DND-41 (cell line): ENCODE measurements around the gene FADS1.

Source experiments
- CTCF ChIP-seq: IDR thresholded peaks from 2 replicates; pipeline ENCODE4 v1.5.1; 2012; ENCODE audit warnings: borderline replicate concordance, low read length, moderate library complexity, mild to moderate bottlenecking; ENCODE audit not compliant: poor library complexity, severe bottlenecking; ENCODE audit errors: extremely low read depth
- EZH2 ChIP-seq: IDR thresholded peaks from 3 replicates; pipeline ENCODE4 v1.6.1; 2012; ENCODE audit warnings: borderline replicate concordance, low read depth, mild to moderate bottlenecking, moderate library complexity, low read length, inconsistent platforms; ENCODE audit not compliant: severe bottlenecking

DNA sequence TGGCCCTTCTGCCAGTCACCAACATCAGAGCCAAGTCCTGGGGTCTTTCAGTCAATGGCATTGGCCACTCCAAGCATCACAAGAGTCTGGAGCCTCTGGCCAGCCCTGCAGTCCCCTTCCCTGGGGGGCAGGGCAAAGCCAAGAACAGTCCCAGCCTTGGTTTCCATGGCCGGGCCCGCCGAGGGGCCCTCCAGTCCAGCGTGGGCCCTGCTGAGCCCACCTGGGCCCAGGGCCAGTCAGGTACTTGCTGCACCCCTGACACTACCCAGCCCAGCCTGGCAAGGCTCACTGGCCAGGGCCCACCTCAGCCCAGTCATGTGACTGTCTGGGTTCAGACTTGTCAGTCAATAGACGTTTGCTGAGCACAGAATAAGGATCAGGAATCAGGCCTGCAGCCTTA is 35.2 kb downstream of the FADS1 start:
- TF ChIP-seq CTCF: no peak
- TF ChIP-seq EZH2: no peak
